Renal cortex interstitium (tissue), 11 donors: ENCODE data around the gene SPHKAP. TPM values are rescaled to one million over a fixed set of nuclear protein-coding genes. Genes with fewer than 3 reads are reported as not detected.

Source experiments
- DNase-seq, 11 donors: peaks; one replicate each; pipeline ENCODE4 v3.0.0-alpha.2; 2013; ENCODE audit warnings: low read depth in 9 of 11, low spot score in 4 of 11; ENCODE audit errors: extremely low read depth in 1 of 11
- polyA plus RNA-seq, 3 donors: library from polyadenylated mRNA; unstranded; fragments of 120-200 nt; gene quantifications; one replicate each; pipeline ENCODE4 v1.2.1, GENCODE V29; 2013; ENCODE audit not compliant: insufficient read length in 3 of 3

Gene SPHKAP
- polyA plus RNA-seq, 3 donors, result 3.8 to 4.3 (median 4.1) TPM

- no peak for DNase-seq
These were observed 247.6 kb downstream of the SPHKAP start for GRCh38 chr2:227933884-227934283.

GRCh38 chr2:227932403-227932802 lies 249.1 kb downstream of the SPHKAP start:
- no peak for DNase-seq

GRCh38 chr2:227932001-227932400 lies 249.5 kb downstream of the SPHKAP start:
- no peak for DNase-seq
